K562 (cell line): Measurements from ENCODE around the gene OR7G1. TPM values are rescaled to one million over a fixed set of nuclear protein-coding genes. Genes with fewer than 3 reads are reported as not detected.

ENCODE experiments used
- CBFA2T2 ChIP-seq: fragments of 450-650 bp; conservative IDR thresholded peaks from 2 replicates; pipeline ENCODE4 v1.6.1; 2017; ENCODE audit warnings: mild to moderate bottlenecking
- CTBP1 ChIP-seq: fragments of 450-650 bp; IDR thresholded peaks from 2 replicates; pipeline ENCODE4 v1.6.1; 2016; ENCODE audit warnings: borderline replicate concordance
- ETS1 ChIP-seq: conservative IDR thresholded peaks from 2 replicates; pipeline ENCODE4 v1.6.1; 2011; ENCODE audit warnings: low read depth, mild to moderate bottlenecking, low read length; ENCODE audit not compliant: control insufficient read depth
- HNRNPL ChIP-seq: fragments of 200-400 bp; formaldehyde crosslinking; IDR thresholded peaks from 2 replicates; pipeline ENCODE4 v1.6.1; 2017; ENCODE audit warnings: low read depth, mild to moderate bottlenecking, low read length
- MAFG ChIP-seq: fragments of 450-650 bp; conservative IDR thresholded peaks from 2 replicates; pipeline ENCODE4 v1.6.1; 2016; ENCODE audit warnings: missing genetic modification characterization, missing compliant biosample characterization
- NEUROD1 ChIP-seq: fragments of 150-350 bp; IDR thresholded peaks from 2 replicates; pipeline ENCODE4 v1.6.1; 2014; ENCODE audit warnings: borderline replicate concordance, low read length, low read depth; ENCODE audit not compliant: partially characterized antibody
- NRF1 ChIP-seq, 2 experiments: fragments of 450-650 bp; IDR thresholded peaks in 1 of 2; conservative IDR thresholded peaks in 1 of 2; 2 replicates each; pipeline ENCODE4 v1.6.1; 2014; ENCODE audit warnings: mild to moderate bottlenecking in 2 of 2
- PRDM10 ChIP-seq: fragments of 450-650 bp; IDR thresholded peaks from 2 replicates; pipeline ENCODE4 v1.6.1; 2018; ENCODE audit not compliant: partially characterized antibody
- REST ChIP-seq, 2 experiments: fragments of 450-650 bp; formaldehyde crosslinking in 1 of 2; IDR thresholded peaks; 2 replicates each; pipeline versions ENCODE4 v1.4.0 to v1.6.1; 2014 to 2020; ENCODE audit warnings: mild to moderate bottlenecking in 2 of 2, borderline replicate concordance in 1 of 2, low read depth in 1 of 2
- RHOXF2B ChIP-seq: fragments of 250-450 bp; sonication (Bioruptor Pico); conservative IDR thresholded peaks from 2 replicates; pipeline ENCODE4 v1.5.1; 2021
- TCF3 ChIP-seq: sonication (generic); formaldehyde crosslinking; IDR thresholded peaks from 2 replicates; pipeline ENCODE4 v1.4.0; 2020; ENCODE audit warnings: mild to moderate bottlenecking, missing genetic modification reagents
- TFAM ChIP-seq: fragments of 250-450 bp; sonication (Bioruptor Pico); conservative IDR thresholded peaks from 2 replicates; pipeline ENCODE4 v1.5.0; 2021; ENCODE audit warnings: mild to moderate bottlenecking, moderate library complexity
- XRCC4 ChIP-seq: IDR thresholded peaks from one replicate; pipeline ENCODE4 v1.6.1; 2011; ENCODE audit not compliant: insufficient read depth, insufficient read length; ENCODE audit errors: extremely low read depth
- ZC3H11A ChIP-seq: IDR thresholded peaks from 2 replicates; pipeline ENCODE4 v1.6.1; 2012; ENCODE audit warnings: low read depth, low read length, improper control_type of control experiment
- ZNF583 ChIP-seq: fragments of 250-450 bp; sonication (Bioruptor Pico); IDR thresholded peaks from 2 replicates; pipeline ENCODE4 v1.4.0; 2020
- polyA plus RNA-seq, 8 experiments: library from polyadenylated mRNA; depleted of rRNA in 4 of 8; stranded (reverse) in 5 of 8; unstranded in 3 of 8; fragments of >200 nt; fragmentation: Nextera tagmentation in 2 of 8; fragmentation: Illumina TruSeq in 1 of 8; extraction: Ambion mirVana in 2 of 8; extraction: Trizol in 1 of 8; gene quantifications; 2 replicates each; pipeline versions ENCODE4 v1.2.1 to v1.2.3, GENCODE V29; 2011 to 2014; ENCODE audit warnings: inconsistent platforms in 1 of 8, missing spikeins in 1 of 8
- total RNA-seq, 7 experiments: library from RNA; depleted of rRNA in 6 of 7; stranded (reverse); fragments of >200 nt in 6 of 7; fragmentation: Illumina TruSeq in 2 of 7; extraction: Trizol in 2 of 7; gene quantifications; 2 replicates each; pipeline versions ENCODE4 v1.2.1 to v1.2.3, GENCODE V29; 2011 to 2021; ENCODE audit warnings: low replicate concordance in 1 of 7

OR7G1 gene
- total and polyA plus RNA-seq, 9 of the 15 experiments (the other 6 are each of a cell fraction or from before 2014, with no cell fraction given) = not detected

- TF ChIP-seq XRCC4 = no peak
- no peak for TF ChIP-seq TFAM
- 0 out of 2 replicates have a peak, but pooled peaks have one; percentile 10 for TF ChIP-seq CBFA2T2
- TF ChIP-seq NEUROD1 = no peak
- no peak; the same call in 1 of the 2 replicates for TF ChIP-seq CTBP1
- TF ChIP-seq TCF3 (CRISPR knock-in tag) = no peak
- peak; percentile 88 for TF ChIP-seq ETS1
- TF ChIP-seq ZNF583 (CRISPR knock-in tag) = no peak
- TF ChIP-seq ZC3H11A = no peak
- no peak for TF ChIP-seq MAFG (tag)
- TF ChIP-seq PRDM10 = peak; percentile 95
- TF ChIP-seq REST (IDR thresholded peaks at IDR 0.05; ENCODE audit: borderline replicate concordance) = no peak
- TF ChIP-seq REST (CRISPR knock-in tag; IDR thresholded peaks at IDR 0.05; ENCODE audit: low read depth) = no peak
- no peak for TF ChIP-seq HNRNPL
- no peak for TF ChIP-seq RHOXF2B (CRISPR knock-in tag)
- peak in 1 of 2 experiments; percentile 29; a peak in 1 of 4 replicates for TF ChIP-seq NRF1 (conservative IDR thresholded peaks at IDR 0.05 in 1 of 2, IDR thresholded peaks at IDR 0.05 in 1 of 2)
Observed at GRCh38 chr19:9140159-9140874, 24.8 kb upstream of the OR7G1 start, which contains the start of gene ZNF317 (continued).
